C1 segment of cervical spinal cord (tissue), 14 donors: Measurements from ENCODE around the gene PLXNC1.

Experiments used
- DNase-seq, 14 donors: peaks; one replicate each; lab custom pipeline; 2025; lab: John Stamatoyannopoulos, UW

Gene PLXNC1

DNA sequence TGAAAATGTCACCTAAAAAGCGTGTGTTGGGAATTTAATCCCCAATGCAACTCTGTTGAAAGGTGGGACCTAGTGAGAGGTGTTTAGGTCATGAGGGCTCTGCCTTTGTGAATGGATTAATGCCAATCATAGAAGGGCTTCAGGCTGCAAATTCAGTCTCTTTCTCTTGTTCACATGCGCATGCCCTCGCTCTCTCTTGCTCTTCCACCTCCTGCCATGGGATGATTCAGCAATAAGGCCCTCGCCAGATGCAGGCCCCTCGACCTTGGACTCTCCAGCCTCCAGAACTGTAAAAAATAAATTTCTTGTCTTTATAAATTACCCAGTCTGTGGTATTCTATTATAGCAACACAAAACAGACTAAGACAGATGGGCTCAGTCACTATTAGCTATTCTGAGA is 55.4 kb downstream of the PLXNC1 start:
- DNase-seq: no peak

DNA sequence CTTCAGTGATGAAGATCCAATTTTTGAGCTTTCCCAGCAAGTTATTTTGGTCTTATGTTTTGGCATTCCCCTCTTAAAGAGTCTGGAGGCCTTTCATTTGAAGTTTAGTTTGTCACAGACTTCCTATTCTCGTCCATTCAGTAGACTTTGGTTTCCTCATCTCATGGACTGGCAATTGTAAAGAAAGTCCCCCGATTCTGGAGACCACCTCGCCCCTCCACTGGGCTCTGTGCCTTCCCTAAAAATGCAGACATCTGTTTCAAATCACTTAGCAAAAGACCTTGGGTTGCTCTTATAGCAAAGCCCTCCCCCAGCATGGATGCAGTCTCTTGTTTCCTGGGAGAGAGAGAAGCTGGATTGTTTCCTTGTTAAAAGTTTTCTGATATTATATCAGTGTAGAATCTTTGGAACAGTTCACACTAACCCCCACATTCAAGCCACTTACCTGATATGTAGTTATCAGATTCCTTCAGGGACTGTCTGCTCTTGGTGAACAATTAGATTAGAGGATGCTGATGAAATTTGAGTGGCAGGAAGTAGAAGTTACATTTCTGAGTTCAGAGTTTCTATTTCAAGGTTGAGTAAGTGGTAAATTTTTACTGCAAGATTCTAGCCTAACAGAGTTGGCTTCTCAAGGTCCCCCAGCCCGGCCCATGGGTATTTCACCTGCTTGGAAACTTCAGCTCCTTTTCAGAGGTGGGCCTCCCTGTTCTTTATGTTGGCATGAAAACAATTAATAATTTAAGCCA is 56.3 kb downstream of the PLXNC1 start:
- DNase-seq: no peak

DNA sequence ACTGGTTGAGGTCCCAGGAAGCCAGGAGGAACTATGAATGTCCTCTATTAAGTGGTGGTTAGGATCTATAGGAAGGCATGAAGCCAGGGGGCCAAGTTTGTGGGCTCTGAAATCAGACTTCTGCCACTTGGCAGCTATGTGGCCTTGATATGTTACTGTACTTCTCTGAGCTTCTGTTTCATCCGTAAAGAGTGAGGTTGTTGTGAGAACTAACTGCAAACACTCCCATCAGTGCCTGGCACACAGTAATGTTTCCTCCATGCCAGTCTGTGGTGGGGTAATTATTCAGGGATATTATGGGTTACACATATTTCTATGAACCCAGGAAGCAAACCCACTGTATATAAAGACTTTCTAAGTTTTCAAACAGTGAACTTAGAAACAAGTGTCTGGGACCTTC is 57.4 kb downstream of the PLXNC1 start:
- no peak for DNase-seq

DNA sequence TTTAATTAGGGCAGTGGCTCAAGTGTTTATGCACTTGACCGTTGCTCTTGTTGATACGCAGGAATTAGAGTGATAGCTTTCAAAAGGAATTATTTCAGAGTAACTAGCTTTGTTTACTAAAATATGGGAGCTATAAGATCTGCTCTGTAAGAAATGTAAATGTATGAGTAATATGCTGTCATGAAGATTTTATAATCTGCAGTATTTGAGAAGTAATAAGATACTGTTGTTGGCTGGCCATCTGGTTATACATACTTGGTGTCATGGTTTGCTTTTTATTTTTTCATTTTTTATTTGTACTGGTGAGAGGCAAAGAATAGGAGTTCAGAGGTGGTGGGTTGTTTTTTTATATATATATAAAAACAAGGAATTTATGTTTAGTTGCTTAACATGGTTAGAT is 58.5 kb downstream of the PLXNC1 start:
- DNase-seq: no peak

DNA sequence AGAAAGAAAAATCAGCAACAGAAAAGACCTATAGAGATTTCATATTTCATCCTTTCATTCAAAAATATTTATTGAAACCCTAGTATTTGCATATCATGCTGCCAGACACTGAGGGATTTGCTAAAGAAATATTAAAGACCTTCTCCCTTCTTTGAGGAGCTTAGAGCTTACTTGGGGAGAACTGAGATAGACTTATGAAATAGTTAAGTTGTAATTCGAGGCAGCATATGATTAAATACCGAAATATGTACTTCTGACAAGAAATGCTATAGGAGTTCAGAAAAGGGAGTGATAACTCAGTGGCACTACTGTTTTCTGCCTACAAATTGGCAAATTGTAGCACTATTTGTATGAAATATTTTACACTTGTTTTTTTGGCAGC is 59.1 kb downstream of the PLXNC1 start:
- DNase-seq: no peak

DNA sequence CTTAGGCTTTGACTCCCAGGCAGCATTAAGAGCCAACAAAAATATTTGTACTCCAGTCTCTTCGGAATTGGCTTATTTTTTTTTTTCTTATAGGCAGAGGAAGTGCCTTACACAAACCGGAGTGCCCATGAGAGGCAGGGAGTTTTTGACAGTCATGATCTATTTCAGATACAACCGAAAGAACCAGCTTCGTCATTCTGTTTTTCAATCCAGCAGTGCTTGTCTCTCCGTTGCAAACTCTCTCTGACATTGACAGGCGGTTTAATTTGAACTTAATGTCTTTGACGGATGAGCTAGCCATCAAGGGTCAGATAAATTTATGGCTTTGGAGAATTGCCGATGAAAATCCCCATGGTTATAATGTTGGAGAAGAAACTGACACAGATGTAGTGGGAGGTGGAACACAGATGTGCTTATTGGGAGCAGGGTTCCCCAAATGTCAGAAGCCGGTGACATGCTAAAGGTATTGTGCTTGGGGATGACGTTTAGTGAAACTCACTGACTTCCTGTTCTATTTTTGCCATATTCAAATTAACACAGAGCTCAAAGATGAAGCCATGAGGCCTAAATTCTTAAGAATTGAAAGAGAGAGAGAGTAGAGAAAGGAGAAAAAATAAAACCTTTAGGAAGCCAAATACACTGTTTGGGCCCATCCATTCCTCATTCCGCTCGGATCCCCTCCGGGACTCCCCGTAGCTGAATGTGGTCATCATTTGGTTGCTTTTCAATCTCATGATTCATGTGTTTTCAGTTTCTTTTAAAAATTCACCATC is 59.7 kb downstream of the PLXNC1 start:
- DNase-seq: no peak

DNA sequence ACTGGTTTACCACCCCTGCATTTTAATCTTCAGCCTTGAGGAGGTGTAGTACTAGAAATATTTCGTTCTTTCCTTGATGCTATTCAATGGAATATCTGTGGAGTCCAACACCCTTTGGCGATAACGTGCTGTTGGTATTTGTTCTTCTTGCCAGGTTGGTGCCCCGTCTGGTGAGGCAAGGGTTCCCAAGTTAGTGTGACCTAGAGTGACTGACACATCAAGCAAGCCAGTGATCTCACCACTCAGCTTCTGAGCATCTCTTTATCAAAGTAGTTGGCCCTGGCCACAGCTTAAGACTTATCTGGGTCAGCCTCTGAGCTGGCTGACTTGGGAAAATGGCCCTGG is 60.2 kb downstream of the PLXNC1 start:
- no peak for DNase-seq

DNA sequence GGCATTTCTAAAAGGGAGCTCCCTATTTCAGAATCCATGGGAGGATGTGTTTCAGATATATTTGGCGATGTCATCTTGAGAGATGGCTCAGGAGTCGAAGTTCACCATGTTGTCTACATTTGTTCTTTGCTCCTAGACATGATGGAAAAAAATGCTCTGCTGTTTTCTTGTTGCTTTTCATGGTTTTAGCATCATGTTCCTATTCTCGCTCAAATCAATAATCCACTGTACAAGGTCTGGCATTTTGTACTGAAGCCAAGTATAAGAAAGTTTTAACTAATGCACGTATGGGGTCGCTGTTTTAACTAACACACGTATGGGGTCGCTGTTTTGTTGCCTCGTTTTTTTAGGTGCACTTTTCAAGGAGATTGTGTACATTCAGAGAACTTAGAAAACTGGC is 60.9 kb downstream of the PLXNC1 start:
- DNase-seq: no peak

DNA sequence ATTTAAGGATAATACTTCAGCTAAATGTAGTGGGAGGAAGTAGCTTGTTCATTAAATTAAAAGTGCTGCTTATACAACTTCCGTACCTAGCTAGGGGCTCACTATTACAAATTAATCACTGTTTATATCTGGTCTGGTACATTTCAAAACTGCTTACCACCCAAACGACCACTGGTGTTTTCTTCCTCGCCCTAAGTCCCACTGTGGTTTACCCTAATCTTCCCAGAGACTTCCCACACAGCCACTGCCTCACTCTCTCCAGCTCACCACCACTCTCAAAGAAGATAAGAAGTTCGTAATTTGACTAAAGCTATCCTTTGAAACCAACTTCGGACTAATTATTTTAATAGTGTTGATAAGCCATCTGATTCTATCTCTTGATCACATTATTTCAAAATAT is 62.6 kb downstream of the PLXNC1 start:
- no peak for DNase-seq

DNA sequence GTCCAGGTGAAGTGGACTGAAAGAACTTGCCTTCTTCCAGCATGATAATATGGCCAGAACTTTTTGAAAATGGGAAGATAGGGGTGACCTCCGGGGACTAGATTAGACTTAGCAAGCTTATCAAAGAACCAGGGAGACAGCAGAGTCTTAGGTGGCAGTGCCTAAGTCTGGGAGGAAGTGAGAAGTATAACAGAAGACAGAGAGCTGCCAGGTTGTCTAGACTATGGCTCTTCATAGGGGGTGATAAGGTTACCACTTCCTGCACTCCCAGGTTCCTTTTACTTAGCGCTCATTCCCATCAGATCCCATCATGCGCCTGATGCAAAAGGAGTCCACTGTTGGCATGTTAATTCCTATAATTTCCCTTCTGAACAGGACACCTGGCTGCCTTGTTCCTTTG is 69.9 kb downstream of the PLXNC1 start:
- no peak for DNase-seq

DNA sequence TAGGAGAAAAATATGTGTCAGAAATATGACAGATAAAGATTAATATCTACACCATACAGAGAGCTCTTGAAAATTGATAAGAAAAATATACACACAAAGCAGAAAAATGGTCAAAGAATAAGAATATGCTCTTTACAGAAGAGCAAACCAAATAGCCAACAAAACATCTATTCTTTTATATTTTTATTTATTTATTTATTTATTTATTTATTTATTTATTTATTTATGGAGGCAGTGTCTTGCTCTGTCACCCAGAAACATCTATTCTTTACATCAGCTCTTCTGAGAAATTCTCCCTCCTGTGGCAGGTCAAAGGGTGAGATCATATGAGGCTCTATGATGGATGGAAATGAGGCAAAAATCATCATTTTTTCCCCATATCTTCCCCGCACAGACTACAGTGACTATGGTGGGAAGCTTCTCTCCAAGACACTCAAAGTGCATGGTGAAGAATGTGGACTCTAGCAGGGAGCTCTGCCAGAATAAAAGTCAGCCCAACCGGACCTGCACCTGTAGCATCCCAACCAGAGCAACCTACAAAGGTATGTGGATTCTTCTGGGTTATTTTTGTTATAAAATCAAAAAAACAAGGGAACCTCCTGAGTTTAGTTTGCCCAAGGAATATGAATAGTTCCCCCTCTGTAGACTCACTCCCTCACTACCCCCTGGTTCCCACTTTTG is 71.4 kb downstream of the PLXNC1 start:
- no peak for DNase-seq

DNA sequence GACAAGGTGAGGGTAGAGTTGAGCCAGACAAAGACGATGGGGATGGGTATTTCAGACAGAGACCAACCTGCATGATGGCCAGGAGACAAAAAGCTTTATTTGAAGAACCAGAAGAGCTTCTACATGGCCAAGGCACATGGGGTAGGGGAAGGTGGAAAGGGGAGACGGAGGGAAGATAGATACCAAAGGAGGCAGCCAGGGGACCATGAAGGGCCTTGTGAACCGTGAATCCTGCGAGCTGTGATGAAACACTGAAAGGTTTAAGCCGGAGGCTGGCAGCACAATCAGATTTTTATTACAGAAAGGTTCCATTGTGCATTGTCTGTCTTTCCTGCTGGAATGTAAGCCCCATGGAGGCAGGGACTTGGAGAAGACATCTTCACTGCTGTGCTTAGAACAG is 72.4 kb downstream of the PLXNC1 start:
- no peak for DNase-seq

DNA sequence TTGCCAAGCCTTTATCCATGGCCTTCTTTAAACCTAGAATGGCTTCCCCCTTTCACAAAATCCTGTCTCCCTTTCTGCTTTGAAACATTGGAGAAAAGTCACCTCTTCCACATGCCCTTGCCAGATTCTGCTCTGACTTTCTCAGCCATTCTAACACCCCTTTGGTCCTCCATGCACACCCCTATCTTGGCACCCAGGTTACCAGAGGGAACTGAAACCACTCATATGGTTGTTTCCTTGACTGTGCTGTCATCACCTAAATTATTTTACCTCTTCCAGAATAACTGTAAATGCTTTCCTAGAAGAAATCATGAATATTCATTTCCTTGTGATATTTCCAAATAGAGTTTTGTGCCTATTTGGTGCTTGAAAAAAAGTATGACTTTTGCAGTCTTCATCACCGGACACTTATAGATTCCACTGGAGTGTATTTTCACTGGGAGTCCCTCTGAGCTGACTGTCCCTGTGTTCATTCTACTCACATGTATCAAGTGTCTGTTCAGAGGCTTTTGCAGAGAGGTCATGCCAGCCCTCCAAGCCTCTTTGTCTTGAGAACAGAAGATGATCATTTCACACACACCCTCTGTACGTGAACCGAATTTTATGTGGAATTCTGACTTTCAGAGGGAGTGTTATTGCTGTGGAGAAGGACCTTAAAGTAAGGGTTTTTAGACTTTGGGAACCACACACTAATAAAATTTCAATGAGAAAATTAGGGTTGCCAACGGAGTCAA is 74.1 kb downstream of the PLXNC1 start:
- no peak for DNase-seq

DNA sequence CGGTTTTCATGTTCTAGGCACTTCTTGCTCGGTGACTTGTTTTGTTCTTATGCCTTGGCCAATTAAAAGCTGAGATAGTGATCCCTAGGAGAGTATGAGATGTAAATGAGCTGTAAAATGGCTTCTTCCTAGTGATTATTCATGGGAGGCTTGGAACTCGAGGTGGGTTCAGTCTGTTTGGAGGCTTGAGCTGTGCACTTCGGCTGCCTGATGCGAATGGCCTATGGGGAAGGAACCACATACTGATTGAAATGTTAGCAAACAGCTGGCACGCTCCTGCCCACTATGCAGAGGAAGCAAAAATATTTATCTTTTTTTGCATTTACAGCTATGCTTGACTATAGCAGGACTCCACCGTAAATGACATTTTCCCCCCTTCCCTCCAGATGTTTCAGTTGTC is 75.5 kb downstream of the PLXNC1 start:
- no peak for DNase-seq

DNA sequence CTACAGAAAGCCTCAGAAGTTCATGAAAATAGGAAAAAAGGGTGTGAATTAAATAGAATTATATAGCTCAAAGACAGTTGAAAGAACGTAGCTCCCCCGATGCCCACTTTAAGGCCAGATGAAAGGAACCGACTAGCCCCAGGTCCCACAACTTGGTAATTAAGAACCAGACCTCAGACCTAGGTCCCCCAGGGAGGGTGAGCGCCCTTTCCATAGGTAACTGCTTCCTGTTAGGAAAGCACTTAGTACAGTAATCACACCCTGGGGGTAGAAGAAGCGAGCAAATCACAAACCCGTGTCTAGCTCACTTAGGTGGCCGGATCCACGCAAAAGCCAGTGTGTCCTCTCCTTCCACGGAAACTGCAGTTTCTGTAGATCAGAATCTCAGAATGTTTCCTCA is 77.1 kb downstream of the PLXNC1 start:
- DNase-seq: no peak

DNA sequence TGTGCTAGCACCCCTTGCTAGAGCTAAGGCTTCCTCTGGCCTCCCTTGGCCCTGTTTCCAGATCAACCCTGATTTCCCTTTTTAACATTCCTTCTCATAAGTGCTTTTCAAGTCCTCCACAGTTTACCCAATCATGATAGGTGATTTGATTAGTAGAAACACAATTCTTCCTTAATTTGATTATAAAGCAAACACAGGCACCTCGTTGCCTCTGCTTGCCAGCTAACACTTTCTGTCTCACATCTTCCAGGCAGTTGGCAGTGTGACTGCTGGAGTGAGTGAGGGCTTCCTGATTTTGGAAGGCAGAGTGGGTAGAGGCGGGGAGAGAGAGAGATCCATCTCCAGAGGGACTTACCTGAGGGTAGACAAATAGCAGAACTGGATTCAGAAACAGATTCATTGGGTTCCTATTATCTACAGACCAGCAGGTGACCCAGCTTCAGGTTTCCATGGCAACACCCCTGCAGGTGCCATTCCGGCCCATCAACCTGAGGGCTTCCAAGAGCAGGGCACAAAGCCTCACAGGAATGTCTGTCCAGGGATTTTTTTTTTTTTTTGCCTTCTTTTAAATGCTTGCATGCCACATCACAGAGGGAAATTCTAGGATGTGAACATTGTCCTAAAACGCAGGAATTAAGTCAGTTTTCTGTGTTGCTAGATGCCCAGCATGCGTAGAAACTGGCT is 77.7 kb downstream of the PLXNC1 start:
- DNase-seq: no peak

DNA sequence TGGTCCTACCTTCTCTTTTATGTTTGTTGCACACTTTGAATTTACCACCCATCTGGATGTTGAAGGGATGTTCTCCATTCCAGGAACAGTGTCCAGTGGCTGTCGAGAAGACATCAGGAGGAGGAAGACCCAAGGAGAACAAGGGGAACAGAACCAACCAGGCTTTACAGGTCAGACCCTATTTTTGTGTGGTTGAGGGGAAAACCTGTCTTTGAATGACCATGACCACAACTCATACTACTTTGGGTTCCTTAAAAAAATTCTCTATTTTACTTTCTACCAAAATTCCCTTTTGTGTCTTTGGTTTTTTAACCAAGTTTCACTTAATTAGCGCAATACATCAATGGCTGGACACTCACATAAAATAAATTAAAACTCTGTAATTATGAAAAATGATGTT is 78.7 kb downstream of the PLXNC1 start:
- DNase-seq: no peak

DNA sequence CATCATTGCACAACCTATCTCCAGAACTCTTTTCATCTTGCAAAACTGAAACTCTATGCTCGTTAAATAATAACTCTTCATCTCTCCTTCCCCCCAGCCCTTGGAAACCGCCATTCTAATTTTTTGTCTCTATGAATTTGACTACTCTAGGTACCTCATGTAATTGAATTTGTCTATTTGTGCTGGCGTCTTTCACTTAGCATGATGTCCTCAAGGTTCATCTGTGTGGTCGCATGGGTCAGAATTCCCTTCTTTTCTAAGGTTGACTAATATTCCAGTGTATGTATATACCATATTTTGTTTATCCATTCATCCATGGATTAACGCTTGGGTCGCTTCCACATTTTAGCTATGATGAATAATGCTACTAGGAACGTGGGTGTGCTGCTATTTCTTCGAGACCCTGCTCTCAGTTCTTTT is 80.1 kb downstream of the PLXNC1 start:
- DNase-seq: no peak

DNA sequence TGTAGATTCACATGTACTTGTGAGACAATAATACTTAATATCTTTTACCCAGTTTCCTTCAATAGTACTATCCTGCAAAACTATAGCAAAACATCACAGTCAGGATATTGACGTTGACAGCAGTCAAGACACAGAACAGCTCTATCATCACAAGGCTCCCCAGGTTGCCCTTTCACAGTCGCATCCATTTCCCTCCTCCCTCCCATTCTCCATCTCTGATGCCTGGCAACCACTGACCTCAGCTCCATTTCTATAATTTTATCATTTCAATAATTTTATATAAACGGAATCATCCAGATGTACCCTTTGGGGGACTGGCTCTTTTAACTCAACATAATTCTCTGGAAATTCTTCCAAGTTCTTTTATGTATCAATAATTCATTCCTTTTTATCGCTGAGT is 81.5 kb downstream of the PLXNC1 start:
- no peak for DNase-seq

DNA sequence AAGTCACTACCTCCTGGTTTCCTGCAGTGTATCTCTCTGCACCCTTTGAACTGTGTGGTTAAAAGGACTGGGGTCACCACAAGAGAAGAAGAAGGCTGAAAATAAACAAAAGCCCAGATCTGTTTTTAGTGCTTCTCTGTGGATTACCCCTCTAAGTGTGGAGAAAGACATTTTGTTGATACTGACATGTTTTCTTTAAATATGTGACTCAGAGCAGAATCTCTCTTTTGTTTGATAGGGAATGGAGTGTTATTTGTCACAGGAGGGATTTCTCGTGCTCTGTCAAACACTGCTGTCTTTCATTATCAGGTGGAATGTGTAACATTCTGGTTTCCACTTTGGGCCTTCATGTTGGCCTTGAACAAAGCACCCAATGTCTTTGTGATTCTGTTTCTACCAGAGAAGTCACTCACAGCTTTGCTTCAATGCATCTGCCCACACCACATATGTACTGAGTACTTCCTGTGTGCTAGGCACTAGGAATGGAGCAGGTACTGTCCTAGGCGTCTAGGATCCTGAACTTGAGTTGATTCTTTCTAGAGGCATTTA is 82.1 kb downstream of the PLXNC1 start:
- no peak for DNase-seq

DNA sequence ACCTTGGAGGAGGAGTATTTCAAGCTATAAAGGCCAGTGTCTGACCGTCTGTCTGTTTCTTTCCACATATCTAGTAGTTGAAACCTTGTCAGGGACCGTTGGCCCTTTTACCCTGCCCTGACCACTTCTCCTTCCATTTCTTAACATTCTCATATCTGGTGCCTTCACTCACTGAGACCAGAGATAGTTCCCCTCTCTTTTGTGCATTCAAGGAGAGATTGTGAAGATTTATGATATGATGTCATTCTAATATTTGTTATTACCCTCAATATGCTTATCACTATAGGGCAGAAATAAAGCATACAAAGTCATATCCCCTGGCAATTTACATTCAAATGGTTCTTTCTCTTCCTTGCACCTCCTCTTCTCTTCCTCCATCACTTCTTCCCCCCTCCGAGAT is 83.3 kb downstream of the PLXNC1 start:
- no peak for DNase-seq
